Renal pelvis (tissue), 4 donors: ENCODE results near the gene PHKG2. TPM values are rescaled to one million over a fixed set of nuclear protein-coding genes. Genes with fewer than 3 reads are reported as not detected.

Experiments
- DNase-seq: peaks from one replicate; pipeline ENCODE4 v3.0.0-alpha.2; 2013
- polyA plus RNA-seq, 3 donors: library from polyadenylated mRNA; unstranded; fragments of 120-200 nt; gene quantifications; one replicate each; pipeline ENCODE4 v1.2.1, GENCODE V29; 2013; ENCODE audit not compliant: insufficient read length in 3 of 3

PHKG2 gene
- polyA plus RNA-seq, 3 donors, result 28.7 to 44.8 (median 40.7) TPM

GRCh38 chr16:30723725-30724355 is 24.4 kb upstream of the PHKG2 start:
- no peak for DNase-seq

GRCh38 chr16:30724641-30725417 is 23.4 kb upstream of the PHKG2 start:
- DNase-seq, result no peak

GRCh38 chr16:30725418-30725792 is 22.8 kb upstream of the PHKG2 start:
- no peak for DNase-seq

- DNase-seq, result no peak
Measured at GRCh38 chr16:30728321-30728720, 19.9 kb upstream of the PHKG2 start.

- DNase-seq, result no peak
Measured at GRCh38 chr16:30728899-30729672, 19.1 kb upstream of the PHKG2 start.

GRCh38 chr16:30731411-30731810 is 16.8 kb upstream of the PHKG2 start:
- no peak for DNase-seq

- no peak for DNase-seq
Measured at GRCh38 chr16:30736995-30737793, 11.0 kb upstream of the PHKG2 start.

GRCh38 chr16:30737794-30738648 is 10.2 kb upstream of the PHKG2 start:
- no peak for DNase-seq

- no peak for DNase-seq
Measured at GRCh38 chr16:30738984-30739951, 9.0 kb upstream of the PHKG2 start.

- DNase-seq, result peak; percentile 30
Measured at GRCh38 chr16:30740364-30741251, 7.6 kb upstream of the PHKG2 start.

- DNase-seq, result peak; percentile 8
Measured at GRCh38 chr16:30741461-30741914, 6.7 kb upstream of the PHKG2 start.

GRCh38 chr16:30743716-30744115 is 4.5 kb upstream of the PHKG2 start:
- DNase-seq, result no peak

GRCh38 chr16:30744183-30744582 is 4.0 kb upstream of the PHKG2 start:
- no peak for DNase-seq

- DNase-seq, result no peak
Measured at GRCh38 chr16:30745082-30745481, 3.1 kb upstream of the PHKG2 start.

- no peak for DNase-seq
Measured at GRCh38 chr16:30746638-30747175, 1.5 kb upstream of the PHKG2 start.

GRCh38 chr16:30747331-30747730 is 894 bp upstream of the PHKG2 start:
- DNase-seq, result no peak

- peak; percentile 20 for DNase-seq
Measured at GRCh38 chr16:30748634-30749445, 615 bp downstream of the PHKG2 start.
